Calu3 (cell line): ENCODE measurements around the gene RSL1D1. TPM values are rescaled to one million over a fixed set of nuclear protein-coding genes. Genes with fewer than 3 reads are reported as not detected.
A peak's percentile ranks its signal among the peaks of the same experiment; 100 is the strongest.

Experiments
- BruUV-seq: library from RNA; stranded (reverse); fragments of 400-500 nt; replicated peaks from 2 replicates; lab custom pipeline; 2021; lab: Mats Ljungman, UMichigan
- CTCF ChIA-PET: fragments of 300-600 bp; sonication (Branson Sonifier 250); formaldehyde crosslinking; loops from one replicate; lab custom pipeline; 2022; ENCODE audit warnings: antibody characterized with exemption; lab: Charles Lee
- DNase-seq: peaks from one replicate; pipeline ENCODE4 v3.0.0; 2022
- H3K27ac Mint-ChIP-seq: one replicate; pipeline ENCODE4 v1.8.0; 2022; ENCODE audit warnings: mixed read lengths; ENCODE audit not compliant: unreplicated experiment
- H3K27me3 Mint-ChIP-seq: one replicate; pipeline ENCODE4 v1.8.0; 2022; ENCODE audit warnings: mixed read lengths; ENCODE audit not compliant: unreplicated experiment
- H3K36me3 Mint-ChIP-seq: one replicate; pipeline ENCODE4 v1.8.0; 2022; ENCODE audit warnings: mild to moderate bottlenecking, moderate library complexity, mixed read lengths; ENCODE audit not compliant: insufficient read depth, unreplicated experiment
- H3K4me1 Mint-ChIP-seq: one replicate; pipeline ENCODE4 v1.8.0; 2022; ENCODE audit warnings: mild to moderate bottlenecking, low read depth, mixed read lengths; ENCODE audit not compliant: unreplicated experiment
- H3K4me3 Mint-ChIP-seq: one replicate; pipeline ENCODE4 v1.8.0; 2022; ENCODE audit warnings: mild to moderate bottlenecking, low read depth, moderate library complexity, mixed read lengths; ENCODE audit not compliant: unreplicated experiment
- H3K9me3 Mint-ChIP-seq: one replicate; pipeline ENCODE4 v1.8.0; 2022; ENCODE audit warnings: low read depth, mixed read lengths; ENCODE audit not compliant: unreplicated experiment
- intact Hi-C: fragments of 100-400 bp; cut with micrococcal nuclease; formaldehyde crosslinking; loops from one replicate; pipeline ENCODE4 v1.10.0; 2022; ENCODE audit not compliant: unreplicated experiment
- total RNA-seq: library from RNA; stranded (reverse); gene quantifications from 2 replicates; pipeline ENCODE4 v1.2.3, GENCODE V29; 2022
- TF ChIP-seq, protein P1 (sequence below): fragments of 200-600 bp; IDR thresholded peaks from one replicate; pipeline ENCODE4 v1.8.0; 2022; ENCODE audit warnings: antibody characterized with exemption; ENCODE audit not compliant: unreplicated experiment

The RSL1D1 gene
- total RNA-seq, 1 experiment from 2014 or later = 239 TPM

GRCh38 chr16:11857161-11857560 lies 5.8 kb upstream of the RSL1D1 start:
- H3K27me3 Mint-ChIP-seq = no peaks in the 10 kb centered on the region
- no peak overlapping the region for H3K27ac Mint-ChIP-seq
- no peaks in the 10 kb centered on the region for H3K9me3 Mint-ChIP-seq
- H3K36me3 Mint-ChIP-seq = peaks cover 20% of the 10 kb centered on the region
- no peak overlapping the region for H3K4me3 Mint-ChIP-seq
- peaks cover 17% of the 10 kb centered on the region for H3K4me1 Mint-ChIP-seq
- no TSS peak for BruUV-seq
- intact Hi-C loops = no loop called here
- CTCF ChIA-PET = interaction anchor here (0.6 kb wide), 1 partner anchor 107 kb away, joined by 4 read pairs; no protein-coding TSS in a partner anchor
- TF ChIP-seq, protein P1, sequence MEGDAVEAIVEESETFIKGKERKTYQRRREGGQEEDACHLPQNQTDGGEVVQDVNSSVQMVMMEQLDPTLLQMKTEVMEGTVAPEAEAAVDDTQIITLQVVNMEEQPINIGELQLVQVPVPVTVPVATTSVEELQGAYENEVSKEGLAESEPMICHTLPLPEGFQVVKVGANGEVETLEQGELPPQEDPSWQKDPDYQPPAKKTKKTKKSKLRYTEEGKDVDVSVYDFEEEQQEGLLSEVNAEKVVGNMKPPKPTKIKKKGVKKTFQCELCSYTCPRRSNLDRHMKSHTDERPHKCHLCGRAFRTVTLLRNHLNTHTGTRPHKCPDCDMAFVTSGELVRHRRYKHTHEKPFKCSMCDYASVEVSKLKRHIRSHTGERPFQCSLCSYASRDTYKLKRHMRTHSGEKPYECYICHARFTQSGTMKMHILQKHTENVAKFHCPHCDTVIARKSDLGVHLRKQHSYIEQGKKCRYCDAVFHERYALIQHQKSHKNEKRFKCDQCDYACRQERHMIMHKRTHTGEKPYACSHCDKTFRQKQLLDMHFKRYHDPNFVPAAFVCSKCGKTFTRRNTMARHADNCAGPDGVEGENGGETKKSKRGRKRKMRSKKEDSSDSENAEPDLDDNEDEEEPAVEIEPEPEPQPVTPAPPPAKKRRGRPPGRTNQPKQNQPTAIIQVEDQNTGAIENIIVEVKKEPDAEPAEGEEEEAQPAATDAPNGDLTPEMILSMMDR = no peak
- no peak for DNase-seq

DNA sequence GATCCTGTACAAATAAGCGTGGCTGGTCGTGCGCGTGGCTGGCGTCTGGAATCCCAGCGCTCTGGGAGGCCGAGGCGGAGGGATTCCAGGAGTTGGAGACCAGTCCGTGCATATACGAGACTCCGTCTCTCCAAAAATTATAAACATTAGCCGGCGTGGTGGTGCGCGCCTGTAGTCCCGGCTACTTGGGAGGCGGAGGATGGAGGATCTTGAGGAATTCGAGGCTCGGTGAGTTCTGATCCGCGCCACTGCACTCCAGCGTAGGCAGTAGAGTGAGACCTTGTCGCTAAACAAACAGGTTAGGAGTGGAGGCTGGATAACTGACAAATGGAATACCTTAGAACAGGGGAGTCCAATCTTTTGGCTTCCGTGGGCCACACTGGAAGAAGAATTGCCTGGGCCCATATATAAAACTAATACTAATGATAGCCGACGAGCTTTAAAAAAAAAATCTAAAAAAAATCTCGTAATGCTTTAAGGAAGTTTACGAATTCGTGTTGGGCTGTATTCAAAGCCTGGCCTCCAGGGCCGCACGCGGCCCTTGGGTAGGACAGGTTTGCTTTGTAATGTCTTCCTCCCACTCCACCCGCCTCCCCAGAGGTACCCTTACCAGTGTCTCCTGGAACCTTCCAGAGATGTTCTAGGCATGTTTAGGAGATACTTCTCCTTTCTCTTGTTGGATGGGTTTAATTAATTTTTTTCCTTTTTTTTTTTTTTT lies 909 bp upstream of the RSL1D1 start:
- CTCF ChIA-PET = interaction anchor here (0.6 to 1.6 kb wide), 2 partner anchors 15 to 593 kb away, joined by 3 to 6 read pairs; no protein-coding TSS in a partner anchor
- H3K4me3 Mint-ChIP-seq = peak overlapping the region; percentile 98
- peak; percentile 33 for DNase-seq
- peak overlapping the region; percentile 93 for H3K27ac Mint-ChIP-seq
- no peaks in the 10 kb centered on the region for H3K27me3 Mint-ChIP-seq
- intact Hi-C loops = no loop called here
- peaks cover 20% of the 10 kb centered on the region for H3K4me1 Mint-ChIP-seq
- no TSS peak for BruUV-seq
- no peaks in the 10 kb centered on the region for H3K9me3 Mint-ChIP-seq
- TF ChIP-seq, protein P1 = no peak
- H3K36me3 Mint-ChIP-seq = peaks cover 55% of the 10 kb centered on the region

DNA sequence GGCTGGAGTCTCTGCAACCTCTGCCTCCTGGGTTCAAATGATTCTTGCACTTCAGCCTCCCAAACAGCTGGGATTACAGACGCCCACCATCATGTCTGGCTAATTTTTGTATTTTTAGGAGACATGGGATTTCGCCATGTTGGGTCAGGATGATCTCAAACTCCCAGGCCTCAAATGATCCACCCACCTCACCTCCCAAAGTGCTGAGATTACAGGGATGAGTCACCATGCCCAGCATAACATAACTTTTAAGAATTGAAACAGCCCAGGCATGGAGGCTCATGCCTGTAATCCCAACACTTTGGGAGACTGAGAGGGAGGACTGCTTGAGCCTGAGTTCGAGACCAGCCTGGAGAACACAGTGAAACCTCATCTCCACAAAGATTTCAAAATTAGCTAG lies 2.5 kb downstream of the RSL1D1 start:
- no peak overlapping the region for H3K27ac Mint-ChIP-seq
- peaks cover 85% of the 10 kb centered on the region for H3K36me3 Mint-ChIP-seq
- TF ChIP-seq, protein P1 = no peak
- CTCF ChIA-PET = interaction anchor here (0.7 to 0.8 kb wide), 3 partner anchors 15 to 476 kb away, joined by 3 read pairs; no protein-coding TSS in a partner anchor
- peak overlapping the region; percentile 26 for H3K4me3 Mint-ChIP-seq
- H3K9me3 Mint-ChIP-seq = no peaks in the 10 kb centered on the region
- intact Hi-C loops = no loop called here
- BruUV-seq = no TSS peak
- H3K27me3 Mint-ChIP-seq = no peaks in the 10 kb centered on the region
- peaks cover 11% of the 10 kb centered on the region for H3K4me1 Mint-ChIP-seq
- no peak for DNase-seq

GRCh38 chr16:11844499-11844898 lies 6.8 kb downstream of the RSL1D1 start:
- no TSS peak for BruUV-seq
- CTCF ChIA-PET = no interaction called here

More at GRCh38 chr16:11844499-11844898, 6.8 kb downstream of the RSL1D1 start:
- Mint-ChIP-seq H3K36me3 (peaks cover 93% of the 10 kb centered on the region), H3K9me3 (no peaks in the 10 kb centered on the region), H3K27me3 (no peaks in the 10 kb centered on the region), H3K4me1 (no peaks in the 10 kb centered on the region), H3K27ac (no peak overlapping the region), H3K4me3 (no peak overlapping the region)
- intact Hi-C loops = no loop called here
- TF ChIP-seq, protein P1 = no peak
- DNase-seq = no peak
